ENCODE measurements around the gene YY1.

YY1 gene

GRCh38 chr14:100321473-100322137, 82.7 kb downstream of the YY1 start:
- no peak for TF ChIP-seq CTCF (IDR thresholded peaks at IDR 0.05; ENCODE audit: low read depth, low read length)

GRCh38 chr14:100322138-100322957, 83.4 kb downstream of the YY1 start:
- no peak for DNase-seq (ENCODE audit: low read depth in 2 of 2)
- TF ChIP-seq CTCF (IDR thresholded peaks at IDR 0.05; ENCODE audit: low read depth, low read length): no peak
- H3K4me3 ChIP-seq (replicated peaks in 1 of 2; ENCODE audit: low read depth in 2 of 2, low read length in 2 of 2): no peak overlapping the region

More at GRCh38 chr14:100321473-100322137, 82.7 kb downstream of the YY1 start:
- no peak for DNase-seq (ENCODE audit: low read depth in 2 of 2)
- H3K4me3 ChIP-seq (replicated peaks in 1 of 2; ENCODE audit: low read depth in 2 of 2, low read length in 2 of 2): no peak overlapping the region

GRCh38 chr14:100323121-100323941, 84.4 kb downstream of the YY1 start, which contains the start of gene SLC25A47:
TSS of gene SLC25A47 (plus strand) at chr14:100323339. CDS start at chr14:100323415, 76 bp downstream.
- DNase-seq (ENCODE audit: low read depth in 2 of 2): no peak
- H3K4me3 ChIP-seq (replicated peaks in 1 of 2; ENCODE audit: low read depth in 2 of 2, low read length in 2 of 2): no peak within 1 kb of the TSS
- no peak for TF ChIP-seq CTCF (IDR thresholded peaks at IDR 0.05; ENCODE audit: low read depth, low read length)

DNA sequence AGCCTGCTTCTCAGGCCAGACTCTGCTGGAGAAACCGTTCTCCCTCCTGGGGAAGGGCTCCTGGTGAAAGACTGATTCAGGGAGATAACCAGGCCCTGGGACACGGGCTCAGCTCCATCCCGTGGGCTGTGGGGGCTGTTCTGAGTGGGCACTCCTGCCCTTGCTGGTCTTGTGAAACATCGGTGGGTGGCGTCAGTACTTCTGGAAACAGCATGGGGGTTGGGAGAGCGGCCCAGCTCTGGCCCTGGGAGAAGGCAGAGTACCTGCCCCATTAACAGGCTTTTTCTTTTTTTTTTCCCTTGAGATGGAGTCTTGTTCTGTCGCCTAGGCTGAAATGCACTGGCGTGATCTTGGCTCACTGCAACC, 85.0 kb downstream of the YY1 start:
- no peak for TF ChIP-seq CTCF (IDR thresholded peaks at IDR 0.05; ENCODE audit: low read depth, low read length)
- no peak overlapping the region for H3K4me3 ChIP-seq (replicated peaks in 1 of 2; ENCODE audit: low read depth in 2 of 2, low read length in 2 of 2)
- DNase-seq (ENCODE audit: low read depth in 2 of 2): no peak

DNA sequence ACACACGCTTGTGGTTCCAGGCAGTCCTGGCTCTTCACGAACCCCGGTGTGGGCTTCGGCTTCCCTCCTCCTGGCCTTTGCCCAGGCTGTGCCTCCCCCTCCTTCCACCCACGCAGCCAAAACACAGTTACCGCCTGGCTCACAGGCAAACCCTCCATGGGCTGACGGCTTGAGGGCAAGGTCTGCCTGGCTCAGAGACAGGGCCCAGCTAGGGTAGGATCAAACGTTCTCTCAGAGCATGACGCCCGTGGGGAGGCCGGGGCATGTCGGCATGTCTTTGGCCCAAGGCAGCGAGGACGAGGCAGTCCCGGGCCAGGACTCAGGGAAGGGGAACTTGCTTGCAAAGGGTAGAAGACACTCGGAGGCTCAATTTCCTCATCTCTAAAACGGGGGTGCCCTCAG, 86.3 kb downstream of the YY1 start:
- no peak overlapping the region for H3K4me3 ChIP-seq (replicated peaks in 1 of 2; ENCODE audit: low read depth in 2 of 2, low read length in 2 of 2)
- DNase-seq (ENCODE audit: low read depth in 2 of 2): no peak
- no peak for TF ChIP-seq CTCF (IDR thresholded peaks at IDR 0.05; ENCODE audit: low read depth, low read length)

DNA sequence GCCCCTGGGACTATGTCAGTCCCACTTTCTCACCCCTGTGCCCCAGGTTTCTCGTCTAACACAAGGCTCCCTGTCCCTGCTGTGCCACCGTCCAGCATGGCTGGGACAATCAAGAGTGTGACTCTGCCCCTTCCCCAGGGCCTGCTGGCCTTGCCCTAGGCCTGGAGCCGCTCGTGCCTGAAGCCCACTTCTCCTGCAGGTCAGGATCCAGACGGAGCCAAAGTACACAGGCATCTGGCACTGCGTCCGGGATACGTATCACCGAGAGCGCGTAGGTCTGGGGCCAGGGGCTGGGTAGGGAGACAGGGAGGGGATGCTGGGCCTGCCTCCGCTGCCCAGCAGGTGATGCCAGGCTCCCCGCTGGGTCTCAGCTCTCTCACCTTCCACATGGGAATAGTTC, 87.0 kb downstream of the YY1 start:
- DNase-seq (ENCODE audit: low read depth in 2 of 2): no peak
- TF ChIP-seq CTCF (IDR thresholded peaks at IDR 0.05; ENCODE audit: low read depth, low read length): no peak
- no peak overlapping the region for H3K4me3 ChIP-seq (replicated peaks in 1 of 2; ENCODE audit: low read depth in 2 of 2, low read length in 2 of 2)

All from cardiac fibroblast (primary cell).